T-helper 9 cell (primary cell): ENCODE measurements around the gene ATP8B1.

Experiments
- DNase-seq: peaks from one replicate; pipeline ENCODE4 v3.0.0-alpha.2; 2020

ATP8B1 gene

GRCh38 chr18:57791192-57791591, 11.9 kb downstream of the ATP8B1 start:
- DNase-seq = no peak

- DNase-seq = no peak
These were observed 12.8 kb downstream of the ATP8B1 start for GRCh38 chr18:57790316-57790715.

GRCh38 chr18:57789759-57790158, 13.4 kb downstream of the ATP8B1 start:
- DNase-seq = no peak

- no peak for DNase-seq
These were observed 14.0 kb downstream of the ATP8B1 start for GRCh38 chr18:57789090-57789489.

GRCh38 chr18:57787068-57787685, 15.9 kb downstream of the ATP8B1 start:
- DNase-seq = no peak

DNA sequence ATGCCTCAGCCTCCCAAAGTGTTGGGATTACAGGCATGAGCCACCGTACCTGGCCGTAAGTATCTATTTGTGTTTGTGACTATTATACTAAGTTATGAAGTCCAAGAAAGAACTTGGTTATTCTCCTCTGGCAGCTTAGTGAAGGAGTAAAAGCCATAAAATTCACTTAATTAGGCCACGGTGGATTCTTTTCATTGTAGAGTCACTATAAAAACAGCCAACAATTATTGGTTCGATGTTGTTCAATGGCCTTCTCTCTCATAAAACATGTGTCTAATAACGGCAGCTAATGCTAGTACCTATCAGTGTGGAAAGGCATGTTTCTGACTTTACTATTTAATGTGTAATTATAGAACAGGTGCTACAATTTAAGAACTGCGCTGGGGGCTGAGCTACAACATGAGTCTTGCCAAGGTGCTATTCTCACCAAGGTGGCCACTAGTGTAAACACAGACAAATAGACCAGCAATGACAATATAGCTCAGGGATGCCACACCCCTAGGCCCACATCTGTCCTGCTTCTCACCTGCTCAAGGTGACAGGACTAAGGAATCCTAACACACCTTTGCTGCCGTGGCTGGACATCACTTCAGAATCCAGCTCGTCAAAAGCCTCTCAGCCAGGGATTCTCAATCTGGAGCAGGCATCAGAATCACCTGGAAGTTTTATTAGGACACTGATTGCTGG, 17.2 kb downstream of the ATP8B1 start:
- DNase-seq = no peak

- DNase-seq = no peak
These were observed 18.4 kb downstream of the ATP8B1 start for GRCh38 chr18:57784801-57785114.

DNA sequence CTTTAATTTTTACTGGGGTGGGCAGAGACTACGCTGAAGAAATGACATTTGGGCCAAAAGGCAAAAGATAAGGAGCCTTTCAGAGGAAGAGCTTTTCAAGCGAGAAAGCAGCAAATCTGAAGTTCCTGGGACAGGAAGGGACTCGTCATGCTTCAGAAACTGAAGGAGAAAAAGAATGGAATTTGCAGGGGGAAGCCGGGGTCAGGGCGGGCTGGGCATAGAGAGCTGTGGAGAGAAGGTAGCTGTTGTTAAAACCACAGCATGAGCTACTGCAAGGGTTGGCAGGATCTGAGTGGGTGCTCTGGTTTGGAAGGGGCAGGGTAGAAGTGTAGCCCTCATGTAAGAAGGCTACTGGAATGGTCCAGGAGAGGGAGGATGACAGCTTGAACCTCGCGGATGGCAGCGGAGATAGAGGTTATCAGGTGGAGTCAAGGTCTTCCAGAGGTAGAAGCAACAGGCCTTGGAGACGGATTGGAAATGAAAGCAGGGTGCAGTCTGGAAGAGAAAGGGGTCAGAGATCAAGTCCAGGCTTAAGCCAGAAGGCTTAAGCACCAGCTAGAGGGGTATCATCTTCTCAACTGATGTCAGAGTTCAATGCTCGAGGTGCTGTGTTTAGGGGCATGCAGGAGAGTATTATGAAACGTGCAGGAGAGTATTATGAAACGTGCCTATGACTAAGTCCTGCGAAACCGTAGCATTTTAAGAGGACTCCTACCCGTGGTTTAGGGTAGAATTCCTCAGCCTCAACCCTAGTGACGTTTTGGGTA, 18.9 kb downstream of the ATP8B1 start:
- DNase-seq = no peak

GRCh38 chr18:57782049-57782448, 21.1 kb downstream of the ATP8B1 start:
- no peak for DNase-seq

GRCh38 chr18:57780706-57781347, 22.3 kb downstream of the ATP8B1 start:
- DNase-seq = no peak

DNA sequence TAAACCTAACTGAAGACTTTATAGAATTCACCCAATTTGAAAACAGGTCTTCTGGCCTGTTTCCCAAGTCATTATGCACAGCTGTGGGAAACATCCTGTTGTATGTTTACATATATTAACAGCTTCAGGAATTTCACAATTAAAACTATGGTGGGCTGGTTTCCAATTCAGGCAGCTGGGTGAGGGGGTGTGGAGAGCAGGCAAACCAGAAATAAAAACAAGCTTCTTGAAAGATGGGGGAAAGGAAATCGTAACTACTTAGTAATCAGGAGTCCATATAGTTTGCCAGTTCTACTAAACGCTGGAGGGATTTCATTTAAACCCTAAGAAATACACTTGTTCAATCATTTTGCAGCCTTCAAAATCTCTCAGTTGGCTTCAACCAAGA, 22.8 kb downstream of the ATP8B1 start:
- no peak for DNase-seq

GRCh38 chr18:57776767-57777166, 26.3 kb downstream of the ATP8B1 start:
- DNase-seq = no peak

DNA sequence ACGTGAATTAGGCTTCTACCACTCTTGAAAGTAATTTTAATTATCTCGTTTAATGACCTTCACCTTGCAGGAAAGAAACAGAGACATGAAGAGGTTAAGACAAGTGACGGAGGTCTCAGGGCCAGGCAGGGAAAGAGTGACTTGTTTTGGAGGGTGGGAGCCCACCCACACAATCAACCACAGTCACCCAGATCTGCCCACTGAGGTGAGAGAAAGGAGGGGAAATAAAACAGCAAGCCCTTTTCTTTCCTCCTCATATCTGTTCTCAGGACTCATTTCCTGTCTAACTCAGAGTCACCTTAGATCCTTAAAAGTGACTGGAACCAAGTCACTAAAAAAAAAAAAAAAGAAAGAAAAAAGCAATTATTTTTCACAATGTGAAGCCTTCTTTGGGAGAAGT, 26.8 kb downstream of the ATP8B1 start:
- no peak for DNase-seq

- no peak for DNase-seq
These were observed 27.2 kb downstream of the ATP8B1 start for GRCh38 chr18:57775937-57776336.

DNA sequence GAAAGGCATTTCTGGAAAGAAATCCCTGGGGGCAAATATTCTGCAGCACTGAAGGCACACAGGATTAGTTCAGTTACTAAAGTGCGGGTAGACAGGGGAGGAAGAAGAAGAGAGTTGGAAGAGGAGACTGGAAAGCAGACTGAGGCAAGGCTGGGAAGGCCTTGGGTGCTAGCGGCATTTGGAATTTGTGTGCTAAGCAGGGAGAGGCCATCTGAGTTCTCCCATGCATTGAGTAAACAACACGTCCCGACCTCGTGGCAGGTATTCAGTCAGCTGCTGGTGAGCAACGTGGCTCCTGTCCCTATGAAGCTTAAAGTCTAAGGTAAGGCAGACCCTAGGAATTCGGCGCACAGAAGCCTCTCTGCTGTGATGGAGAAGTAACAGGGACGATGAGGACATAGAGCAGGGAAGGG, 30.7 kb downstream of the ATP8B1 start:
- DNase-seq = no peak

DNA sequence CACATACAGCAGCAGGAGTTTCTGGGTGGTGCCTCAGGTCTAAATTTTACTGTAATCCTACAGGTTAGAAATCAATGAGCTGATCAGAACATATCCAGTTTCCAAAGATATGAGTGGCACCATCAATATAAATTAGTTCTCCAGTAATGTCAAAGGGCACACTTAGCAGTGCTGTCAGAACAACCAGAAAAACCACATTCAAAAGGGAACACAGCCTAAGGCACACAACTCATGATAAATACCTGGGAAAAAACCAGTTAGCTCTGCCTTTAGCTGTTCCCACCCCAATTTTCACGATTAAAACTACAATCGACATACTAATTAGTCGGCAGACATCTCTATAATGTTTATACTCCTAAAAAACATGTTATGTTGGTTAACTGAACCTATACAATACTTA, 31.5 kb downstream of the ATP8B1 start:
- no peak for DNase-seq

- no peak for DNase-seq
These were observed 31.9 kb downstream of the ATP8B1 start for GRCh38 chr18:57771193-57771592.

- no peak for DNase-seq
These were observed 34.4 kb downstream of the ATP8B1 start for GRCh38 chr18:57768537-57769326.

- DNase-seq = no peak
These were observed 35.7 kb downstream of the ATP8B1 start for GRCh38 chr18:57767259-57768050.

- DNase-seq = no peak
These were observed 38.1 kb downstream of the ATP8B1 start for GRCh38 chr18:57764995-57765394.

- no peak for DNase-seq
These were observed 39.0 kb downstream of the ATP8B1 start for GRCh38 chr18:57764087-57764486.

GRCh38 chr18:57762686-57763085, 40.4 kb downstream of the ATP8B1 start:
- no peak for DNase-seq
